Upper lobe of right lung (tissue), 1 donor: Measurements from ENCODE around the gene VASN. TPM values are rescaled to one million over a fixed set of nuclear protein-coding genes. Genes with fewer than 3 reads are reported as not detected.

ENCODE experiments used
- ATAC-seq: fragments of 200-7000 bp; cut with Tn5 transposase; one replicate; pipeline ENCODE4 v1.9.1; 2020; ENCODE audit warnings: mild to moderate bottlenecking, moderate library complexity
- DNase-seq: peaks from one replicate; pipeline ENCODE4 v3.0.0-alpha.2; 2020
- H3K27ac ChIP-seq: fragments of 200-600 bp; one replicate; pipeline ENCODE4 v1.8.0; 2022
- H3K27me3 ChIP-seq: fragments of 200-600 bp; one replicate; pipeline ENCODE4 v1.8.0; 2022; ENCODE audit warnings: mild to moderate bottlenecking
- H3K36me3 ChIP-seq: fragments of 200-600 bp; one replicate; pipeline ENCODE4 v1.8.0; 2022
- H3K4me1 ChIP-seq: fragments of 200-600 bp; one replicate; pipeline ENCODE4 v1.8.0; 2022
- H3K4me3 ChIP-seq: fragments of 200-600 bp; one replicate; pipeline ENCODE4 v1.8.0; 2022; ENCODE audit warnings: mild to moderate bottlenecking
- H3K9me3 ChIP-seq: fragments of 200-600 bp; one replicate; pipeline ENCODE4 v1.8.0; 2022
- intact Hi-C: fragments of 100-400 bp; cut with DNase I; formaldehyde crosslinking; loops from one replicate; pipeline ENCODE4 v1.11.0; 2022
- total RNA-seq: library from RNA; stranded (reverse); fragmentation: NEBNext Ultra II Directional; extraction: Animal tissue kit (Norgen Biotek cat#: 25700); gene quantifications from one replicate; pipeline ENCODE4 v1.2.1, GENCODE V29; 2021
- TF ChIP-seq, protein P1 (sequence below): fragments of 200-600 bp; IDR thresholded peaks from one replicate; pipeline ENCODE4 v1.8.0; 2022; ENCODE audit warnings: antibody characterized with exemption
- donor health status: DM: no; HTN: yes; CAD: no; lungs with severe emphysema.

Gene VASN
- total RNA-seq, 1 donor from 2014 or later, result 20.3 TPM

DNA sequence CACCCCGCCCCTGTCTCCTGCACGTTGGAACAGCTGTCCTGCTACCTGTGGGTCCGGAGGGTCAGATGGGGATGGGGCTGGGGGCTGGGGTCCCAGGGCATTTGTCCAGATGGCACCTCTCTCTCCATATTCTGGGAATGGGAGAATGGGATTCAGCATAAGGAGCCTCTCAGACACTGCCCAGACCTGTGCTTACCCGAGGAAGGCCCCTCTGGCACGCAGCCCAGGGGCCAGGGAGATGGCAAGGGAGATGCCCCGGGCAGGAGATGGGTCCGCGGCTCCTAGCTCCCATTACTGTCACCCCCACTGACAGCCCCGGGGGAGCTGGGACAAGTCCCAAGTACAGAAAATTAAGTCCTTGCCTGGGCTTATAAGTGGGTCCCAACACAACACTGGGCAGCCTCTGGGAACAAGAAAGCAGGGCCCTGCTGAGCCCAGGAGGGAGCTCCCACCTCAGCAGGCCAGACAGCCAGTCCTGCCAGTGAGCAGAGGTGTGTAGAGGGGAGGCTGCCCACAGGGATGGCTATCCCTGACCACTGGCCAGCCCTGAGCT is 1.8 kb downstream of the VASN start:
- ATAC-seq (no peak), DNase-seq (no peak)
- H3K36me3 ChIP-seq, result no peaks in the 10 kb centered on the region
- peaks cover 86% of the 10 kb centered on the region for H3K4me1 ChIP-seq
- H3K27ac ChIP-seq, result peak overlapping the region; percentile 82
- H3K9me3 ChIP-seq, result no peaks in the 10 kb centered on the region
- peak overlapping the region; percentile 75 for H3K4me3 ChIP-seq
- TF ChIP-seq, protein P1, sequence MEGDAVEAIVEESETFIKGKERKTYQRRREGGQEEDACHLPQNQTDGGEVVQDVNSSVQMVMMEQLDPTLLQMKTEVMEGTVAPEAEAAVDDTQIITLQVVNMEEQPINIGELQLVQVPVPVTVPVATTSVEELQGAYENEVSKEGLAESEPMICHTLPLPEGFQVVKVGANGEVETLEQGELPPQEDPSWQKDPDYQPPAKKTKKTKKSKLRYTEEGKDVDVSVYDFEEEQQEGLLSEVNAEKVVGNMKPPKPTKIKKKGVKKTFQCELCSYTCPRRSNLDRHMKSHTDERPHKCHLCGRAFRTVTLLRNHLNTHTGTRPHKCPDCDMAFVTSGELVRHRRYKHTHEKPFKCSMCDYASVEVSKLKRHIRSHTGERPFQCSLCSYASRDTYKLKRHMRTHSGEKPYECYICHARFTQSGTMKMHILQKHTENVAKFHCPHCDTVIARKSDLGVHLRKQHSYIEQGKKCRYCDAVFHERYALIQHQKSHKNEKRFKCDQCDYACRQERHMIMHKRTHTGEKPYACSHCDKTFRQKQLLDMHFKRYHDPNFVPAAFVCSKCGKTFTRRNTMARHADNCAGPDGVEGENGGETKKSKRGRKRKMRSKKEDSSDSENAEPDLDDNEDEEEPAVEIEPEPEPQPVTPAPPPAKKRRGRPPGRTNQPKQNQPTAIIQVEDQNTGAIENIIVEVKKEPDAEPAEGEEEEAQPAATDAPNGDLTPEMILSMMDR, result no peak
- H3K27me3 ChIP-seq, result no peaks in the 10 kb centered on the region
- intact Hi-C loops, result no loop called here

DNA sequence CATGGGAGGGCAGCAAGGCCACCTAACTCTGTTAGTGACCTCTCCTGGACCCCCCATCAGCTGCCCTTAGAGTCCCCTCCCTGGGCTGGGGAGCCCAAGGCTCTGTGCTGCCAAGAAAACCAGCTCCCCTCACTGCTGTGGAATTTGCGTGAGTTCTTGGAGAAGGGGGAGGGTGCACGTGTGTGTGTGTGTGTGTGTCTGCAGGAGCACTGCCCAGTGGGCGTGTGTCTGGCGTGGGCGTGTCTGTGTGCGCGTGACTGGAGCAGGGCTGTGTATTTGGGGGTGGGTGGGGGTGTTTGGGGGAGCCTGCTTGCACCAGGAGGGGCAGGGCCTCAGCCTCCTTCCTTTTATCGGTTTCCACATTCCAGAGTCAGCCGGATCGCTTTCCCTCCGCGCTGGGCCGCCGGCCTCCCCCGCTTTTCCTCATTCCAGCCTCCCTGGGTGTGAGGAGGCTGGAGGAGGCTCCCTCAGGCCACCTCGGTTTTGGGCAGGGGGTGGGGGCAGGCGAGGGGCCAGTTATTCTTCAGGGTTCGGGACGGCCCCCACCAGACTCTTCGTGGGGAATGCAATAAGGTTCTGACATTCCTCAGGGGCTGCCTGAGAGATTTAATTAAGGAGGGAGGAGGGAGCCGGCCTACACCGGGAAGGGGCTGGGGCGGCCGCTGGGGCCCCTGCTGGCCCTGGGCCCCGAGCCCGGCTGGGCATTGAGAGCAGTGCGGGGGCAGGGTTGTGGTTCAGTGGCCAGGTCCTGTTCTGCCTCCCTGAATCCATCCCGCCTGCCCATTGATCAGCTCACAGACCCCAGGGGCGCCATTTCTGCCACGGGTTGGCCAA is 2.5 kb downstream of the VASN start:
- peak; percentile 86 for DNase-seq
- Histone ChIP-seq H3K36me3 (no peaks in the 10 kb centered on the region), H3K27ac (peak overlapping the region; percentile 82), H3K4me3 (peak overlapping the region; percentile 75), H3K27me3 (no peaks in the 10 kb centered on the region), H3K9me3 (no peaks in the 10 kb centered on the region), H3K4me1 (peaks cover 80% of the 10 kb centered on the region)
- intact Hi-C loops, result no loop called here
- ATAC-seq, result peak; percentile 42
- TF ChIP-seq, protein P1, result no peak

DNA sequence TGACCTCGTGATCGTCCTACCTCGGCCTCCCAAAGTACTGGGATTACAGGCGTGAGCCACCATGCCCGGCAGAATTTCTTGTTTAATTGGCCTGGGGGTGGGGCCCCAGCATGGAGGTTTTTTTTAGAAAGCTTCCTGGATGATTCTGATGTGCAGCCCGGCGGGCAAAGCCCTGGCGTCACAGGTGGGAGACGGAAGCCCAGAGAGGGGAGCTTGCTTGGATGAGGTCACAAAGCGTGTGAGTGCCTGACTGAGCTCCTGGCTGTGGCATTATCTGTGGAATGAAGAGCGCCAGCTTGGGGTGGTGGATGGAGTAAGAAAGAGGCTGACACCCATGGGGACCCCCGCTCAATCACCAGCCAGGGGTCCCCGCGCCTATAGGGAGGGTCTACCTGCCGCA is 4.1 kb downstream of the VASN start:
- H3K36me3 ChIP-seq, result peaks cover 7% of the 10 kb centered on the region
- no peak for ATAC-seq
- H3K9me3 ChIP-seq, result no peaks in the 10 kb centered on the region
- TF ChIP-seq, protein P1, result no peak
- peak overlapping the region; percentile 82 for H3K27ac ChIP-seq
- H3K4me3 ChIP-seq, result peak overlapping the region; percentile 29
- H3K4me1 ChIP-seq, result peaks cover 66% of the 10 kb centered on the region
- no peak for DNase-seq
- intact Hi-C loops, result no loop called here
- H3K27me3 ChIP-seq, result no peaks in the 10 kb centered on the region

DNA sequence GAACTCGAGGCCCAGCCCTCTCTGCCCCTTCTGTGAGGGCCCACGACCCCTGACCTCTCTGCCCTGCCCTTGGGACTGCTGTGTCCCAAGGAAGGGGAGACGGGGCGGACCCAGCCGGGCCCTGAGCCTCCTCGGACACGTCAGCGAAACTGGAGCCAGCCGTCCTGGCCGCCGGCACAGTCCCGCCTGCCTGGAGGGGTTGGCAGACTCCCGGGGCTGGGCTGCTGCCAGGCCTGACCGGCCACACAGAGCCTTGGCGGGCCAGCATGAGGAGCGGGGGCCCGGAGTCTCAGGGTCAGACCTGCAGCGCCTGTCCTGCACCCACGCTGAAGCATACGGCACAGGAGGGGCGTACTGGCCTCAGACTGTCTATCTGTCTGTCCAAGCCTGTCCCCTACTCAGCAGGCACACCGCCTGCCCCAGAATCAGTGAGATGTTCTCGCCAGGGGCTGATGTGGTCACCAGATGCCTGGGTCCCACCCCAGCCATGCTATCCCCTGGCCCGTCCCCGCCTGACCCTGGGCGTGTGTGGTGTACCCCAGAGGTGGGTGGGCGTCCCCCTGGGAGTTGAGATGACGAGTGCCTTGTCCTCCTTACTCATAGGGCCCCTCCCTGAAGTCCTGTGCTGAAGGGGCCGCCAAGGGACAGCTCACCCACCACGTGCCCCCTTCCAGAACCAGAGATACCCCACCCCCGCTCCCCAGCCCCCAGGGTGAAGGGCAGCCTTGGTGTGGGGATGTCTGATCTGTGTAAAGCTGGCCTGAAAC is 4.7 kb downstream of the VASN start:
- intact Hi-C loops, result no loop called here
- peak overlapping the region; percentile 29 for H3K4me3 ChIP-seq

DNA sequence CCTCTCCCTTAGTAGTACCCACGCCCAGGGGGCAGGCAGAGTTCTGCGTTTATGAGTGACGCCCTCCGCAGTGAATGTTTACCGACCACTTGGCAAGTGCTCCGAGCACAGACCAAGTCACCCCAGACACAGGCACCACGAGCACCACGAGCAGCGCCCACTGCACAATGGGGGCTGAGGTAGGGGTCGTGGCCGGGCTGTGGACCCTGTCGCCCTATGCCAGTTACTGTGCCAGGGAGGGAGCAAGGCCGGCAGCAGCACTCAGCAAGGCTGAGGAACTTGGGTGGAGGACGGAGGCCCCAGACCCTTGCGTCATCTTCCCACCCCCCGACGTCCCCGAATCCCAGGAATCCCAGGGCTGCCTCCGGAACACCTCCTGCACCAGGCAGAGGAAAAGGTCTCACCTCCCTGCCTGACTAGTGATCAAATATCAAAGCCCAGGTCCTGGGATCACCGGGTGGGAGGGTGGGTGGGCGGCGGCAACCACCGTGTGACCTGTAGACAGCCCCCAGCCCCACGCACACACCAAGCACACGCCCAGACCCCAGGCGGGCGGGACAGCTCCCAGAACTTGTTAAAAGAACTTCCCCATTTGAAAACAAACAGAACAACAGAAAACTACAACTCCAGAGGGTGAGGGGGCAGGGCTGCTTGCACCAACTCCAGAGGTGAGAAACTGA is 5.4 kb downstream of the VASN start:
- H3K36me3 ChIP-seq, result peaks cover 19% of the 10 kb centered on the region
- no peak for ATAC-seq
- DNase-seq, result no peak
- H3K9me3 ChIP-seq, result no peaks in the 10 kb centered on the region
- H3K27me3 ChIP-seq, result no peaks in the 10 kb centered on the region
- TF ChIP-seq, protein P1, result no peak
- peak overlapping the region; percentile 82 for H3K27ac ChIP-seq
- H3K4me1 ChIP-seq, result peaks cover 57% of the 10 kb centered on the region
- H3K4me3 ChIP-seq, result no peak overlapping the region
- intact Hi-C loops, result no loop called here

More for the DNA sequence above, 4.7 kb downstream of the VASN start:
- TF ChIP-seq, protein P1, result no peak
- DNase-seq (peak; percentile 94), ATAC-seq (peak; percentile 64)
- Histone ChIP-seq H3K27me3 (no peaks in the 10 kb centered on the region), H3K9me3 (no peaks in the 10 kb centered on the region), H3K4me1 (peaks cover 60% of the 10 kb centered on the region), H3K36me3 (peaks cover 13% of the 10 kb centered on the region), H3K27ac (peak overlapping the region; percentile 82)
